GM21515 (cell line): ENCODE measurements around the gene SIN3A.
"Not testable (repeated sequence)": the region's sequence is repeated elsewhere in the genome, so short reads cannot be mapped to it uniquely, and the experiment has no call there.

Experiments
- ATAC-seq: cut with Tn5 transposase; IDR thresholded peaks from one replicate; pipeline ENCODE4 v1.9.1; 2021; ENCODE audit not compliant: unreplicated experiment

Gene SIN3A

GRCh38 chr15:75451674-75452363 is at the start of gene SIN3A:
Gene SIN3A, minus strand, starts transcription at chr15:75451690. Its CDS starts 21,315 bp downstream, at chr15:75430375.
- peak; percentile 42 for ATAC-seq

- no peak for ATAC-seq
Observed at GRCh38 chr15:75493732-75494131, 42.2 kb upstream of the SIN3A start.

- no peak for ATAC-seq
Observed at GRCh38 chr15:75483961-75484360, 32.5 kb upstream of the SIN3A start.

GRCh38 chr15:75483556-75483955 is 32.1 kb upstream of the SIN3A start:
- not testable (repeated sequence) for ATAC-seq

GRCh38 chr15:75483106-75483505 is 31.6 kb upstream of the SIN3A start:
- ATAC-seq: no peak

- ATAC-seq: not testable (repeated sequence)
Observed at GRCh38 chr15:75480463-75480862, 29.0 kb upstream of the SIN3A start.

- no peak for ATAC-seq
Observed at GRCh38 chr15:75479670-75480069, 28.2 kb upstream of the SIN3A start.

- not testable (repeated sequence) for ATAC-seq
Observed at GRCh38 chr15:75477094-75477493, 25.6 kb upstream of the SIN3A start.

GRCh38 chr15:75468913-75469598 is 17.6 kb upstream of the SIN3A start:
- no peak for ATAC-seq

GRCh38 chr15:75460646-75461045 is 9.2 kb upstream of the SIN3A start:
- no peak for ATAC-seq

- ATAC-seq: no peak
Observed at GRCh38 chr15:75459581-75459980, 8.1 kb upstream of the SIN3A start.

- no peak for ATAC-seq
Observed at GRCh38 chr15:75456710-75457109, 5.2 kb upstream of the SIN3A start.

GRCh38 chr15:75455982-75456531 is 4.6 kb upstream of the SIN3A start:
- no peak for ATAC-seq

- no peak for ATAC-seq
Observed at GRCh38 chr15:75455424-75455981, 4.0 kb upstream of the SIN3A start.

- ATAC-seq: no peak
Observed at GRCh38 chr15:75454471-75455378, 3.2 kb upstream of the SIN3A start.

GRCh38 chr15:75453703-75454470 is 2.4 kb upstream of the SIN3A start:
- peak; percentile 30 for ATAC-seq

GRCh38 chr15:75452865-75453702 is 1.6 kb upstream of the SIN3A start:
- no peak for ATAC-seq

- no peak for ATAC-seq
Observed at GRCh38 chr15:75452364-75452864, 924 bp upstream of the SIN3A start.

GRCh38 chr15:75451202-75451673 is 252 bp downstream of the SIN3A start:
- no peak for ATAC-seq
